ENCODE data around the gene SPATA6. TPM values are rescaled to one million over a fixed set of nuclear protein-coding genes. Genes with fewer than 3 reads are reported as not detected.

The SPATA6 gene
- total RNA-seq, 4 donors from 2014 or later = 12.4 to 21.9 (median 17.5) TPM

DNA sequence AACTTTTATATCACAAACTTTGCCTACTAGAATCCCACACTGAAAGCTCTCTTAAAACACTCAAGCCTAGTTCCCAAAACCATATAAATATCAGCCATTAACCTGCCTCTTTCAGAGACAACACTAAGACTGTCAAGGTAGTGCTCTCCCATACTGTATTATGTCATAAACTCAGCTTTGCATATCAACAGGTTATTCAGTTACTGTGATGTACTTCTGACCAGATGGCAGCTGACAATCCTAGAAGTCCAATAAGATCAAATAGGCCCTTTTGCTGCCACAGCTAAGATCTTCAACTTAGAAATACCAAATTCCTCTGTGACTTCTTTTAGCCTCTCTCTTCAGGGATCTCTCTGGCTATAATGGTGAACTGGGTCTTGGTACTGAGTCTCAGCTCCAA is 97.2 kb downstream of the SPATA6 start:
- peaks cover 0 to 8% (median 0%) of the 10 kb centered on the region in 4 donors for H3K9me3 ChIP-seq
- no peaks in the 10 kb centered on the region for H3K4me1 ChIP-seq
- H3K4me3 ChIP-seq = no peak overlapping the region
- intact Hi-C loops (cut with DNase I) = no loop called here
- TF ChIP-seq POLR2AphosphoS5 (IDR thresholded peaks at IDR 0.05) (no peak), CTCF (IDR thresholded peaks at IDR 0.05) (no peak), EP300 (IDR thresholded peaks at IDR 0.05) (no peak), POLR2A (IDR thresholded peaks at IDR 0.05; ENCODE audit: low read depth) (no peak)
- H3K36me3 ChIP-seq = peaks cover 10 to 32% (median 12%) of the 10 kb centered on the region in 4 donors
- DNase-seq (ENCODE audit: extremely low spot score) = no peak
- no peak overlapping the region for H3K27ac ChIP-seq (replicated peaks in 1 of 4)
- H3K27me3 ChIP-seq = no peaks in the 10 kb centered on the region

GRCh38 chr1:48371598-48371997 is 100.4 kb downstream of the SPATA6 start:
- DNase-seq (ENCODE audit: extremely low spot score) = no peak
- Histone ChIP-seq H3K27ac (replicated peaks in 1 of 4) (no peak overlapping the region), H3K4me3 (no peak overlapping the region), H3K27me3 (no peaks in the 10 kb centered on the region), H3K4me1 (no peaks in the 10 kb centered on the region), H3K36me3 (peaks cover 0 to 25% (median 5%) of the 10 kb centered on the region in 4 donors), H3K9me3 (peaks cover 0 to 8% (median 0%) of the 10 kb centered on the region in 4 donors)
- 97% methylated on average over 2 of the region's 2 CpGs for WGBS
- TF ChIP-seq EP300 (IDR thresholded peaks at IDR 0.05) (no peak), POLR2AphosphoS5 (IDR thresholded peaks at IDR 0.05) (no peak), CTCF (IDR thresholded peaks at IDR 0.05) (no peak), POLR2A (IDR thresholded peaks at IDR 0.05; ENCODE audit: low read depth) (no peak)
- intact Hi-C loops (cut with DNase I) = no loop called here

- H3K27ac ChIP-seq (replicated peaks in 1 of 4) = no peak overlapping the region
- TF ChIP-seq POLR2AphosphoS5 (IDR thresholded peaks at IDR 0.05) = no peak
- no peak for TF ChIP-seq CTCF (IDR thresholded peaks at IDR 0.05)
- TF ChIP-seq POLR2A (IDR thresholded peaks at IDR 0.05; ENCODE audit: low read depth) = no peak
- TF ChIP-seq EP300 (IDR thresholded peaks at IDR 0.05) = no peak
- H3K4me1 ChIP-seq = no peaks in the 10 kb centered on the region
- no peak overlapping the region for H3K4me3 ChIP-seq
- 87% methylated on average over 7 of the region's 7 CpGs for WGBS
- H3K9me3 ChIP-seq = no peaks in the 10 kb centered on the region
- intact Hi-C loops (cut with DNase I) = no loop called here
- DNase-seq (ENCODE audit: extremely low spot score) = no peak
- no peaks in the 10 kb centered on the region for H3K36me3 ChIP-seq
- H3K27me3 ChIP-seq = no peaks in the 10 kb centered on the region
Measured at GRCh38 chr1:48362901-48363300, 109.1 kb downstream of the SPATA6 start.

DNA sequence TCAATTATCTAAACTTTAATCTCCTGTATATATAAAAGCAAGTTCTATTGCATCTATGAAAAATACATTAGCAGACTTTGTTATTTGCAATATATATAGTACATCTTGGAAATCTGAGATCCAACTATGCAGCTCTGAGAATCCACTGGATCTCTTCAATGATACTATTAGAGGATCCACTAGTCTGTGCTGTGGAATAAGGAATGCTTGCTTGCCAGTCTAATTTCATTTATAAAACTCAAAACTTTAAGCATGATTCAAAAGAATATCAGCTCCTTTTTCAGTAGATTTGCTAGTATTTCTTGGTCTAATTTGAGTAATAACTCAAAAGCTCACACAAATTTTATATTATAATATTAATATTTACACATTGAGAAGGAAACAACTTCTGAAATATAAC is 115.1 kb downstream of the SPATA6 start:
- no peak overlapping the region for H3K27ac ChIP-seq (replicated peaks in 1 of 4)
- H3K27me3 ChIP-seq = no peaks in the 10 kb centered on the region
- H3K36me3 ChIP-seq = no peaks in the 10 kb centered on the region
- intact Hi-C loops (cut with DNase I) = no loop called here
- no peak overlapping the region for H3K4me3 ChIP-seq
- TF ChIP-seq POLR2AphosphoS5 (IDR thresholded peaks at IDR 0.05) (no peak), EP300 (IDR thresholded peaks at IDR 0.05) (no peak), CTCF (IDR thresholded peaks at IDR 0.05) (no peak), POLR2A (IDR thresholded peaks at IDR 0.05; ENCODE audit: low read depth) (no peak)
- no peaks in the 10 kb centered on the region for H3K9me3 ChIP-seq
- H3K4me1 ChIP-seq = no peaks in the 10 kb centered on the region
- DNase-seq (ENCODE audit: extremely low spot score) = no peak

- no peaks in the 10 kb centered on the region for H3K27me3 ChIP-seq
- TF ChIP-seq CTCF (IDR thresholded peaks at IDR 0.05) (no peak), POLR2A (IDR thresholded peaks at IDR 0.05; ENCODE audit: low read depth) (no peak), EP300 (IDR thresholded peaks at IDR 0.05) (no peak), POLR2AphosphoS5 (IDR thresholded peaks at IDR 0.05) (no peak)
- DNase-seq (ENCODE audit: extremely low spot score) = no peak
- intact Hi-C loops (cut with DNase I) = no loop called here
- WGBS = 93% methylated on average over 4 of the region's 4 CpGs
- H3K4me1 ChIP-seq = no peaks in the 10 kb centered on the region
- no peak overlapping the region for H3K27ac ChIP-seq (replicated peaks in 1 of 4)
- H3K4me3 ChIP-seq = no peak overlapping the region
- peaks cover 0 to 29% (median 22%) of the 10 kb centered on the region in 4 donors for H3K9me3 ChIP-seq
- H3K36me3 ChIP-seq = peaks cover 0 to 26% (median 0%) of the 10 kb centered on the region in 4 donors
Measured at GRCh38 chr1:48344373-48344772, 127.6 kb downstream of the SPATA6 start.

Data from esophagus muscularis mucosa (tissue), 4 donors.